ENCODE data around the gene EFNB2.

Gene EFNB2

DNA sequence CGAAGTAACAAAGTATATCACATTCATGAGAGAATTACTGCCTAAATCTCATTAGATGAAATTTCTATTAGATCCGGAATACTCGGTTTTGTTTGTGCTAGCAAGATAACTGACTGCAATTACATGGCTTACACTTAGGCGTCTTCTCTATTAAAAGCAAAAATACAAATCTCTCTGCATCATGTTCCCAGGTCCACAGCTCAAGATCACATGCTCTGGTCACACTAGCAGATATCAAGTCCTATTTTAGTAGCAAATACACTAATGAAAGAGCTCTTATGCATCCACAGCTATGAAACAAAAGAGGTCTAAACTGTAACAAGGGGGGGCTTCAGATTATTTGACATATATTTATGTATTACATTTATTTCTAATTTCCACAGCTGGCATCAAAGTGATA lies 53.5 kb downstream of the EFNB2 start:
- no peak for DNase-seq

DNA sequence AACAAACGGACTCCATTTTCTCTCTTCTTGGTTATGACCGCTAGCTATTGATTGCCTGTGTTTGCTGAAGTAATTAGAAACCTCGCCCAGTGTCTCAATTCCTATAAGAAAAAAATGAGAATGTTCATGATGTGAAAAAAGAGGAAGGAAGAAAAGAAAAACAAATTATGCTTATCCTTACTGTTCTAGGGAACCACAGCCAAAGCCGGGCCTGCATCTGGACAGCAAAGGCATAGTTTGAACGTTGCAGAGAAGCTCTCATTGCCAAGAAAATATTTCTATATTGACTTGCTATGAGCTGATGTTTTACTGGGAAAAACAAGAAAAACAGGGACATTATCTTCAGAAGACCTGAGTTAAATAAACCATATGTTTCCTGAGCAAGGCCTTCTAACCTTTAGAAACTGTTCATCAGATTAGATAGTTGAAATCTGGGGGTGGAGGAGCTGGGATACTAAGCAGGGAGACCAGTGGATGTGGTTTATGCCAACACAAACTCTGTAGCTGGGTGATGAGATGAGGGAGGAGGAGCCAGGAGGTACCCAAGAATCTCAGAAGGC lies 55.0 kb downstream of the EFNB2 start:
- no peak for DNase-seq

DNA sequence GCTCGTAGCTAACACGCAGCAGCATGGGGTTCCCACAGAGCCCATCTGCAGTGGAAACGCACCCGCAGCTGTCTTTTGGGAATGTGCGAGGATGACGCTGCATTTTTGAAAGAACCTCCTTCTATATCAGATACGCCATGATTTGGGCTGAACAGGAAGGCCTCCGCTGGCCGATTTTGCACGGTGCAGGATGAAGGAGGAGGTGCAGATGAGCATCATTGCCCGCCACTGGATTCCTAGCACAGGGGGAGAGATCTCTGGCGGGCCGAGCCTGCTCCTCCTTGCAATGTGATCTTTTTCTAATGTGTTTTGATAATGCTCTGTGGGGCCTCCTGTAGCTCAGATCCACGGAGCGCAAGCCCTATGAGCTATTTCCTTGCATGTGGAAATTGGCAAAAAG lies 55.5 kb downstream of the EFNB2 start:
- DNase-seq, result no peak

DNA sequence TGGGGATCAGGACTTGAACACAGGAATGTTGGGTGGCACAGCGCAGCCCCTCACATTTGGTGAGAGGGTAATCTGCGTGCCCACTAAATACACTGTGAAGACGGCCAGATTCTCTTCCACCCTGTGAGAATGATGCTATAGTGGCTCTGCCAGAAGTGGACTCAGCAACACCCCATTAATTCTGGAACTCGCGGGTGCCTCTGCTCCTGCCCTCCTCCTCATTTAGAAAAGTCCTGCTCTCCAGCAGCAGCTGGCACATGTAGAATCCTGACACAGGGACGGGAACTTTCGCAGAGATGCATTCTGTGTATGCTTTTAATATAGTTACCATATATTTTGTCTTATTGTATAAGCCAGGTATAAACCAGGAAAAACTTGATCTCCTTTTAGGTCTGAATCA lies 57.3 kb downstream of the EFNB2 start:
- no peak for DNase-seq

DNA sequence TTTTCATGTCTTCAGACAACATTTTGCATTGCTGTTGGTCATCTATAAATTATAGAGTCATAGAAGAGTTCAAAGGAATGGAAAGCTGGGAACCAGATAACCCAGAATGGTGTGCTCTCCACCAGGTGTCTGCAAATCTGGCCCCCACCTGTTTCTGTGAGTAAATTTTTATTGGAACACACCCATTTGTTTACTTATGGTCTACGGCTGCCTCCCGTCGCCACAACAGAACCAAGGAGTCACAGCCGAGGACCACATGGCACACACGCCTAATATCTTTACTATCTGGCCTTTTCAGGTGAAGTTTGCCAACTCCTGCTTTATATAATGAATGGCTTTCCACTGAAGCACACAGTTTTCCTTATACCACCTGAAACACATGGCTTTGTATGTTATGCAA lies 58.2 kb downstream of the EFNB2 start:
- DNase-seq, result no peak

DNA sequence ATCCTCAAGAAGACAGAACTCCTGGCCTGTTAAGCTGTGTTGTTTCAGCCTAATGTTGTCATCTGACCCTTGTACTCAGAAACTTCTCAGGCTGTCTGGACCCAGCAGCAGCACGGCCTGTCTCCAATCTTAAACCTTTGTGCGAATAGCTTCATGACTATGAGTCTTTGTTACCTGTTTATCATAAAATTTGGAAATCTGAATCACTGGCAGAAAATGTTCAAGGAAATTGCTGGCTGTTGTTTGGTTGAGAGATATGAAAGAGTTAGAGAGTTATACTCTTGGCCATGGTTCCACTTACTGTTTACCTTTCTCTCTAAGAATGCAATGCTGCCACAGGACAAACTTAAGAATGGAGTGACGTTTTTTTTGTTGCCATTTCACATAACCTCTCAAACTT lies 59.6 kb downstream of the EFNB2 start:
- no peak for DNase-seq

DNA sequence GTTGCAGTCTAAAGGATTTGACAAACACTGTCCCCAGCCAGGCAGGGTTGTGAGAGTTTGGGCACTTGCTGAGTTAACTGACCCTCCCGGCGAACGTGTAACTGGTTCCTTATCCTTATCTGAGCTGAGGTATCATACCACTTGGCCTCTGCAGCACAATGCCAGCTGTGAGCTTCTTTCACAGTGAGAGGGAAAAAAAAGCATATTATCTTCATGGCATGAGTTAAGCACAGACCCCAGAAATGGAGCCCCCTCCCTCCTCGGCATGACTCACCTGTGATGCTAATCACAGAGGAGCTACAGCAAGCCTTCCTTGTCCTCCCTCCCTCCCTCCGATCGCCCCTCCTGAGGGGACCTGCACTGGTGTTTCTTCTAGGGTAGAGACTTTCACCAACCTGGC lies 60.5 kb downstream of the EFNB2 start:
- no peak for DNase-seq

DNA sequence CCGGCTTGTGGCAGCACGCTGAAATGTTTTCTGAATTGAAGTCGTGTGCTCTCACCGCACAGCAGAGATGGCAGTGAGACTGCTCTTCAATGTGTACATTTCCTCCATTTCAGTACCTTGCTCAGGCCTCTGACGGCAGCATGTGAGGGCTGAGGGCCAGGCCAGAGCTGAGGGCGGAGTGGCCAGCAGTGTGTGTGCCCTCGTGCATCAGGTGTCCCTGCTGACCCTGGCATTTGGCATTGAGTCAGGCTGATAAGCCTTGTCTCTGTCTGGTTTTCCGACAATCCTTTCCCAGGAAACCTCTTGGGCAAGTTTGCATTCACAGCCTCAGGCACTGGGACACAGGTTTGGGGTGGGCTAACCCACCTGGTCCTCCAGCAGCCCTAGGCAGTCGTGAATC lies 62.3 kb downstream of the EFNB2 start:
- no peak for DNase-seq

DNA sequence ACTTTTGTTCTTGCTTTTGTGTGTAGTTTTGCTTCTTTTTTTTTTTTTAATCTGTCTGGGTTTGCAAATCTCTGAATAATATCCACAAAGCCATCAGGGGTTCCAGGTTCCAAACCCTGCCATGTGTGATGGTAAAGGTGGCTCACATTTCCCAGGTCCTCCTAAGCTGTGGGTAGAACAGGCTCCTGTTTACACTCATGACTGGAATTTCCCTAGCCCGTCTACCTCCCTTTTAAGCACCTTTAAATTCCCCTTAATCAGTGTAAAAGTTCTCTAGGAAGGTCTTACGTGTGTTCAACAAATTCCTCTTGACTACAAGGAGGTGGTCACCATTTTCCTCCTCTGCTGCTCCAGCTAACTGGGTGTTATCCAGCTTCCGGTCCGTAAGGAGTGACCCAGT lies 62.8 kb downstream of the EFNB2 start:
- no peak for DNase-seq

DNA sequence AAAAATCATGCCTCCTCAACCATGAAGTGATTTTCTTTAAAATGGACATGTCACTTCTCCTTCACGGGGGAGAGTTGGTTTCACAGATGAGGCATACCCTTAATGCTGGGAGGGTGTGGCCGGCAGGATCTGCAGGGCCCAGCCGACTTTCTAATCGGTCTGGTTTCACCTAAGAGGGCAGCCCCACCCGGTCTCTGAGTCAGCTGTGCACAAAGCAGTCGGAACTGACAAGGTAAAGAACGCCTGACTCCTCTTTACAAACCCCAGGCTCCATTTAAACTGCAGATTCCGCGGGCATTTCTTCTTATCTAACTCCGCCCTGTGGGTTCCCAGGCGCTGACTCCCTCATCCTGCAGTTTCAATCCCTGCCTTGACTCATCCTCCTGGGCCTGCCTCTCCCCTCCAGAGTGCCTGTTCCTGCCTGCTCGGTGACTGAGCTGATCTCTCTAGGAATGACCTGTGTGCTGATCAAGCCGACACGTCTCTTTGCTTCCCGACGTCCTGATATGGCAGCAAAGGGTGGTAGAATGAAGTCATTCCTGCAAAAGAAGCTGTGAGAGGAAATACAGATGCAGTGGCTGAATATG lies 63.4 kb downstream of the EFNB2 start:
- DNase-seq, result peak; percentile 87

DNA sequence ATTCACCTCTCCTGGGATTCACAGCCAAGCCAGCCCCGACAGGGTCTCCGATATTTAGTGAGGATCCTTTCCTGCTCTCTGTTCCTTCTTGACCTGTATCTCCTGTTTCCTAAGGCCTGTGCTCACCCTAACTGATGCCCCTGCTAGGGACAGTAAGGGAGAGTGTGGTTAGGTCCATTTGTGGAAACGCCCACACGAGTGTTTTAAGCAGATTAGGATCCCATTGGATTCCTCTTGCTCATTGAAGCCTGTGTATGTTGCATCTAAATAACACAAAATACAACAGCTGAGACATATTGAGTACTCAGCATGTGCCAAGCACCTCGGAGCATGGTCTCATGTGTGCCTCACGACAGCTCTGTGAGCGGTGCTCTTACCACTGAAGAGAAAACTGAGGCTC lies 64.9 kb downstream of the EFNB2 start:
- no peak for DNase-seq

DNA sequence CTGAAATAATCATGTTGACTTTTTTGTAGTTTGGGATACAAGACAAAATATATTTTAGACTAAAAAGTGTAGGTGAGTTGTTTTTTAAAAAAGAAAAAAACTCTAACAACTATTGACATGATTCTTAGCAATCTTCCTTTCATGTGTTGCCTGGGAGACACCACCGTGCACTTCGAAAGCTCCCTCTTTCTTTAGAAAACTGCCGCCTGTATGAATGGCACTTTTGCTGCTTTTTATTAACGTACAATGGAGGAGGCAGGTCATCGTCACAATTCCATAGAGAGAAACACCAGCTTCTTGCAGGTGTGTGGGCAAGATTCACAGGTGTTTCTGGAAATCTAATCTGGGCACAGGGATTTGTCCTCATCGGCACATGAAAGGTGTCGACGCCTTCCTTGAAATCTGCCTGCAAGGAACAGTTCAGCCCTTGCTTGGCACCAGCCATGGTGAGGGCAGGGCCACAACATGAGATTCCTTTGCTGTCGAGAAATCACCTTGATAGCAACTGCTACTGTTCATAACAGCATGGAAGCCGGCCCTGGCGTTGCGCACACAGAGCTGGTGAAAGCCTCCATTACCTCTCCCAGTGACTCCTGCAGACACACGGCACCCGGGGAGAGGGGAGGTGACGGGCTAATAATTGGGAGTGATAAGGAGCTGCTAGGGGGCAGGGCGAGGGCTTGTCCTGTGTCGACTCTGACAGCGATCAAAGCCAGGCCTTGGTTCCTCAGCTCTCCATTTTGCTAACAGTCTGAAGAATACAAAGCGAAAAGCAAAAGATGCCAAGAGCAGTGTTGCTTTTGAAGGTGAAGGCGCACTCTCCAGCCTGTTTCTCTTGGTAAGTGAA lies 66.5 kb downstream of the EFNB2 start:
- no peak for DNase-seq

DNA sequence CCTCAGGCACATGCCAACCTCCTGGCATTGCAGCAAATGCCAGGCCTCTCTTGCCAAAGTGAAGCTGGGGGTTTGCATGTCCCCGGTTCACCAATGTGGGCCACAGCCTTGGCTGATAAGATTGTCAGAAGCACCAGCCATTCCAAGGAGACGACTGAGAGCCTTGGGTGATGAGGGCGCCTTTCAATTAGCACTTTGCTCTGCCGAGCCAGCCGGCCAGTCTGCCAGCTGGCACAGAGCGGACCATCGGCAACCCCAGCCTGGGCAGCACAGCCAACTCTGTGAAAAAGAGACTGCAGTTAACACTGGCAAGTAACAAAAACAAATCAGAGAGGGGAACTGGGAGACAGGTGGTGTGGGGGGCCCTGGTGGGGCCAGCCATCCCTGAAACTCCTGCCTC lies 67.3 kb downstream of the EFNB2 start:
- DNase-seq, result no peak

DNA sequence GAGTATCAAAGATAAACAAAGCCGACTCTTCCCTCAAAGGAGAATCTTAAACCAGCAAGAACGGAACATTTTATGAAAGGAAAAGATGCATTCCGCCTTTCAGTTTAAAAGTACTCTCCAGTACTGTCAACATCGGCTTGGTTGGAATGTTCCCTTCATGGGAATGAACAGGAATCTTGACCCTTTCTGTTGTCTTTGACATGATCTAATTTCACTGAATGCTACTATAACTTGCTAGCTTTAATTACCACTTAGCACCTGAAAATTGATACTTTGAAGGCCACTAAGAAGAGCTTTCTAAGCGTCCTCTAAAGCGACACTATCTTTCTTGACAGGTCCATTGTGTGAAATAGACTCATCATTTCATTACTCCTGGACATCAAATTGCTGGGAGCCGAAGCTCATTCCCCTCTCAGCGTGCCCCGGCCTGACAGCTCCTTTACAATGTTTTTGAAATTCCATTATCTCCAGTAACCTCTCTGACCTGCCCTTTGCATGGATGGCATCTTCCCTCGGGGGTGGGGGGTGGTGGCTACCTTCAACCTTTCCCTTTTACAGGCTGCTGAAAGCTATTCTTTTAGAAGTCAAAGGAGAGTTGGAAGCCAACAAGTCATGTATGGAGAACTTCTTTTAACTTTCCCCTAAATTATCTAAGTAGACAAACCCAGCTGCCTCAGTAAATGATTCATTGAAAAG lies 67.9 kb downstream of the EFNB2 start:
- no peak for DNase-seq

DNA sequence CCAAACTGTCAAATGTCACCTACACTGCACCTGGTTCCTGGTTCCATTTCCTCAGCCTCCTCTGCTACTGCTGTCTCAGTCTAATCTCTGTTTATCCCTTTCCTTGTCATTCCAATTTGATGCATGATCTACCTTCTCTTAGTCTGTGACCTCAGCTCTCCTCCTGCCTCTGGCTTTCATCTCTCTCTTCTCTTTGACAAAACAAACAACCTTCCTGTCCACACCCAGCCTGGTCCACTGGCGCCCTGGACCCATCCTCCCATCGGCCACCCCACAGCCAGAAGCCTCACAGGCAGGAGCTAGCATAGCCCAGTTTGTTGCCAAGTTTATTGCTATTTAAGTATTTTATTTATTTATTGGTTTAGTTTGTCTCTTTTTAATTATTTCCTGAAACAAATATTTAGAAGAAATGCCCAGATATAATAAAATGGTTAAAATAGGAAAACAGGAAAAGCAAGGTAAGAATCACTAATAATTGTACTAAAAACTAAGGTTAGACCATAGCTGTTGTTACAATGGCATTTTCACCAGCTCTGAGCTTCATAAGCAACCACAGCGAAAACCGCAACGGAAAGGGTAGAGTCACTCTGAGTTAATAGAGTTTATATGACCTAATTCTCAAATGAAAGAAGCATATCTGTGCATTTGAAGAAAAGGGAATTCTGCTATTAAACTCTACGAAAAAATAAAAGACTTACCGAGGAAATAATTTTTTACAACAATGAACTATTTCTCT lies 68.6 kb downstream of the EFNB2 start:
- no peak for DNase-seq

DNA sequence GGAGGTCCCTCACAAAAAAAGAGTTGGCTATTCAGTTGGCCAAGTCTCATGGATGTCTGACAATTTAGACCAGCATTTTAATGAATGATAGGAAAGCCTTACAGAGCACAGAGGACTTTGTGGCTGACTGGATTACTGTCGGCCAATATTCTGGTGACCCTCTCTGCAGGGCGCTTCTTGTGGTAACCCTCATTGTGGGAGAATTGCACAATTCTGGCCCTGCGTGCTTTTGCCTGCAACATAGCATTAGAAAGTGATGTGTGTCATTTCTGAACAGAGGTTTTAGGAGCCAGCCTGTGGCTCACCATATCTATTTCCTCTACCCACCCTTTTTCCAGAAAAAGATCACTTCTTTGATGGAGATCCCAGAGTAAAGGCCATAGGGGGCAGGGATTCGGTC lies 71.4 kb downstream of the EFNB2 start:
- DNase-seq, result no peak

DNA sequence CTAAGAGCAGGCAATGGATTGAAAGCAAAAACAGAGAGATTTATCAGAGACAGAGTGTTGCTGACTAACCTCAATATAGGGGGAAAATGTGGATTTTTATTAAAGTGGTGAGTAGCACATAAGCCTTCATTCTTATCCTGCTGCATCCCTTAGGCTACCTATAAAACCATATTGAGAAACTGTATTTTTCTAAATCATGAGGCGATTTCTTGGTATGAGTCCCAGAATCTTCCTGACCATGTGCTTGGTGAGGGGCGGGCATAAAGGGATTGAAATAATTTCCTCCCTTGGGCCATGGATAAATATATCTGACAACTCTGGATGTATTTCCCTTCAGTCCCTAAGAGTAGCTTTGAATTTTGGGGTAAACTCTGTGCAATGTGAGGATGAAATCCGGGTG lies 72.8 kb downstream of the EFNB2 start:
- no peak for DNase-seq

DNA sequence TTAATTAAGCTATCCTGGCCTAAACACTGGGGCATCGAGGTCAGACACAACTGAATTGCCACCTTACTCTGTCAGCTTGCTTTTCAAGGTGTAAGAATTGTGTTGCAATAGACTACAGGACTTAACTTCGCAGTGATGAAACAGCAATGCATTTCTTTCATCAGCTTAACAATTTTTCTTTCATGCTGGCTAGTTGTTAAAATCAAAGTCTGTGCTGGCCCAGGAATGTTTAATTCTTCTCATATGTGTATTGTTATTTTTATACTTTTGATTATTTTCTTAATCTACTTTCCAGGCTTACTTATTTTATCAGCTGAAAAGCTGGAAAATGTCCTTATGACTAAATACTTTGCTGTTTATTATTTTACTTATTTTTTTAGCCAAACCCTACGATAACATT lies 79.7 kb downstream of the EFNB2 start:
- peak; percentile 18 for DNase-seq

DNA sequence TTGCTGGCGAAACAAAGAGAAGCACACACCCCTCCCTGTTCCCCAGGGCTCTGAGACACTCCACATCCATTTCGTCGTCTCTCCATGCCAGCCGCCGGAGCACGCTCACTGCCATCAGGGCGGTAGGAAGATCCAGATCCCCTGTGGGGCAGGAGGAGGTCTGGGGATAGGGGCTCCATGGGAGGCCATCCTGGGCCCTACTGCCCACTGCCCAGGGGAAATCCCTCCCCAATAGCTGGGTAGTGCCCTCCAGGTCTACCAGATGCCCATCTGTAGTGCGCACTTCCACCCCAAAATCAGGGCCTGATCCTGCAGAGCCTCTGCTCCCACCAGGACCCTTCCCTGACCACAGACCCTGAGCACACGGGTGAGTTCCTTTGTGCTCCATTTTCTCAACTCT lies 80.3 kb downstream of the EFNB2 start:
- no peak for DNase-seq

DNA sequence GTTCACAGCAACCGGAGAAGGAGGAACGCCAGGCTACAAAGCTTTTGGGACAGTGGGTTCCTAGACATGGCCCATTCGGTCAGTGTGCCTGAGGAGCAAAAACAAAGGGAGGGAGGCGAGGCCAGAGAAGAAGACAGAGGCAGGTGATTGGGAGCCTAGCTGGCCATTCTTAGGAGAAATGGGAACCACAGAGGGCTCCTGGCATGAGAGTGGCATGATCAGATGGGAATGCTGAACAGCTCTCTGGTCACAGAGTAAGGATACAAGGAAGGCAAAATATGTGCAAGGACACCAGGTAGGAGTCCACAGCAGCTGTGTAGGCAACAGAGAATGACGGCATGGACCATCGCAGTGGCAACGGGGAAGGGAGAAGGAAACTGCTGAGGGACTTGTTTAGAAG lies 82.4 kb downstream of the EFNB2 start:
- no peak for DNase-seq

DNA sequence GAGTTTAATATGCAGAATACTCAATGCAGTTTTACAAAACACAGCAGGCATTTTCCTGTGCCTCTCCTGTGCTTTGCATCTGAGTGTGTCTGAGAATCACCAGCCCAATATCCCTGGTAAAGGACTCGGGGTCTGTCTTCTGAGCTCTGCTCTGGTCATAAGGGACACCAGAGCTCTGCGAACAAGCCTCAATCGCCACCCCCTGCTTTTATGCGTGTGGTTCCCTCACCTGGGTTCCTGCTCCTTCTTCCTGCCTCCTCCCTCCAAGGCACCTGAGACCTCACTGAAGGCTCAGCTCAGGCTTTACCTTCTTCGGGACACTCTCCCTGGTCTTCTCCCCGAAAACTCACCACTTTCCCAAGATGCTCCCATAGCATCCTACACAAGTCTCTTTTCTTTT lies 84.5 kb downstream of the EFNB2 start:
- no peak for DNase-seq

DNA sequence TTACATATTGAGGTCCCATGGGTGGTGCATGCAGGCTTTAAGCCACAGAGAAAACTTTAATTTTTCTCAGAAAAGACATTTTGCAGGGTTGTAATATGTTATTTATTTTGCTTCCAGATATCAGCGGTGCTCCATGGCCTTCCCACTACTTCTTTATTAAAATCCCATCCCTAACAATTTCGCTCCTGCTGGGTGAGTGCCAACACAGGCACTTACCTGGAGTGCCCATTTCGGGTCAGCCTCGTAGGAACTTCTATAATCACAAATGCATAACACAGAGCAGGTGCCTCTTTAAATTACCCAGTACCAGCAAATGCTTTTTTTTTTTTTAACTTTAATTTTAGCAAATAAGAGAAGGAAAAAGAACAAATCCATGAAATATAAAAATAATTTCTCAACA lies 86.4 kb downstream of the EFNB2 start:
- DNase-seq, result no peak

DNA sequence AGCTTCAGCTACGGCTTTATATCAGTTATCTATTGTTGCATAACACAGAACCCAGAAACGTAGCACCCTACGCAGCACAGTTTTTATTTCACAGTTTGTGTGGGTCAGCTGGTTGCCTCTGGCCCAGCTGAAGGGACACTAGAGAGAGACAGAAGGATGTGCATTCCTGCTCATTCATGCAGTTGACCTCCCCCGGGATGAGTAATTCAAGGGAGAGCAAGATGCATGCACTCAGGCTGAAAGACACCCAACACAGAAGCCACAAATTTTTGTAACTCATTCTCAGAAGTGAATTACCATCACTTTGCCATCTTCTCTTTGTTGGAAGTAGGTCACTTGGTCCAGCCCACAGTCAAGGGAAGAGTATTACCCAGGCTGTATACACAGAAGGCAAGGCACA lies 89.5 kb downstream of the EFNB2 start:
- DNase-seq, result peak; percentile 69

Data from fibroblast of skin of abdomen (primary cell).